ENCODE results near the gene HRK.

DNA sequence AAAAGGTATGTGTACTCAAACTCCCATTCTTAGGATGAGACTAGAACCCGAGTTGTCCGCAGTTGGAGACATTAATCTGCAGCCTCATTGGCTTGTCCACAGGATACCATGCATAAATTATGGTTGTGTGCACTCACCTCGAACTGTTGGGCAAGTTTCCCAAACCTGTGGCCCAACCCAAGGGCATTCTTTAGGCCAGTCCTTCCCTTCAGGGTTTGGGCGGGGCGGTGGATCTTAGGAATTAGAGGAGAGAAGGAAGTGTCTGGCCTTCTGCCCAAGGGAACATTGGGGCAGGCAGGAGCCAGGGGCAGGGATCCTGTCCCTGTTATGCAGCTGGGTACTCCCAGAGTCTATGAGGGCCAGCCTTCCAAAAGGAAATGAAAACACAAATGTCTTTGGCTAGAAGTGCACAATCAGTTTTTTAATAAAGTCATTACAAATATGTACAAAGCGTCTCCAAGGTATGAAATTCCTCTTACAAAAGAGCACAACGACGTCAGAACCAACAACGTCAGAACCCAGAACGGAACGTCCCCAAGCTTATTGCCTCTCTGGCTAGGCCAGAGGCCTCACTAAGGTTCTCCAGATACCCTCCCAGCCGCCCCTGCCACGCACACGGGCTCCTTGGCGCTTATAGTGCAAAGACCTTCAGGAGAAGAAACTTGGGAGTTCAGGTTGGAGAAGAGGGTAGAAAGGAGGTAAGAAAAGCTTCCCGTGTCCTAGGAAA, 25.3 kb downstream of the HRK start:
- TF ChIP-seq SP1 (IDR thresholded peaks at IDR 0.05) (no peak), CTCF (IDR thresholded peaks at IDR 0.05; ENCODE audit: low read depth, low read length, missing input control) (no peak), FOXA1 (IDR thresholded peaks at IDR 0.05) (no peak), JUND (IDR thresholded peaks at IDR 0.05) (no peak), GABPA (IDR thresholded peaks at IDR 0.05 in 1 of 2, conservative IDR thresholded peaks at IDR 0.05 in 1 of 2) (no peak), YY1 (IDR thresholded peaks at IDR 0.05) (no peak), TAF1 (conservative IDR thresholded peaks at IDR 0.05) (no peak), RXRA (IDR thresholded peaks at IDR 0.05) (no peak), EGR1 (IDR thresholded peaks at IDR 0.05; ENCODE audit: low read depth in 2 of 2) (no peak), ZBTB33 (IDR thresholded peaks at IDR 0.05) (no peak)
- TF ChIP-seq, protein P1, sequence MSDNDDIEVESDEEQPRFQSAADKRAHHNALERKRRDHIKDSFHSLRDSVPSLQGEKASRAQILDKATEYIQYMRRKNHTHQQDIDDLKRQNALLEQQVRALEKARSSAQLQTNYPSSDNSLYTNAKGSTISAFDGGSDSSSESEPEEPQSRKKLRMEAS (IDR thresholded peaks at IDR 0.05), result no peak
- TF ChIP-seq, protein P2, sequence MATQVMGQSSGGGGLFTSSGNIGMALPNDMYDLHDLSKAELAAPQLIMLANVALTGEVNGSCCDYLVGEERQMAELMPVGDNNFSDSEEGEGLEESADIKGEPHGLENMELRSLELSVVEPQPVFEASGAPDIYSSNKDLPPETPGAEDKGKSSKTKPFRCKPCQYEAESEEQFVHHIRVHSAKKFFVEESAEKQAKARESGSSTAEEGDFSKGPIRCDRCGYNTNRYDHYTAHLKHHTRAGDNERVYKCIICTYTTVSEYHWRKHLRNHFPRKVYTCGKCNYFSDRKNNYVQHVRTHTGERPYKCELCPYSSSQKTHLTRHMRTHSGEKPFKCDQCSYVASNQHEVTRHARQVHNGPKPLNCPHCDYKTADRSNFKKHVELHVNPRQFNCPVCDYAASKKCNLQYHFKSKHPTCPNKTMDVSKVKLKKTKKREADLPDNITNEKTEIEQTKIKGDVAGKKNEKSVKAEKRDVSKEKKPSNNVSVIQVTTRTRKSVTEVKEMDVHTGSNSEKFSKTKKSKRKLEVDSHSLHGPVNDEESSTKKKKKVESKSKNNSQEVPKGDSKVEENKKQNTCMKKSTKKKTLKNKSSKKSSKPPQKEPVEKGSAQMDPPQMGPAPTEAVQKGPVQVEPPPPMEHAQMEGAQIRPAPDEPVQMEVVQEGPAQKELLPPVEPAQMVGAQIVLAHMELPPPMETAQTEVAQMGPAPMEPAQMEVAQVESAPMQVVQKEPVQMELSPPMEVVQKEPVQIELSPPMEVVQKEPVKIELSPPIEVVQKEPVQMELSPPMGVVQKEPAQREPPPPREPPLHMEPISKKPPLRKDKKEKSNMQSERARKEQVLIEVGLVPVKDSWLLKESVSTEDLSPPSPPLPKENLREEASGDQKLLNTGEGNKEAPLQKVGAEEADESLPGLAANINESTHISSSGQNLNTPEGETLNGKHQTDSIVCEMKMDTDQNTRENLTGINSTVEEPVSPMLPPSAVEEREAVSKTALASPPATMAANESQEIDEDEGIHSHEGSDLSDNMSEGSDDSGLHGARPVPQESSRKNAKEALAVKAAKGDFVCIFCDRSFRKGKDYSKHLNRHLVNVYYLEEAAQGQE (IDR thresholded peaks at IDR 0.05), result no peak
